Stimulated activated CD4-positive, alpha-beta T cell treated with anti-CD3 and anti-CD28 coated beads, Interleukin-2, amount 100 ng/mL, for 4 hours (primary cell): ENCODE data around the gene BMP2K.

Experiments used
- DNase-seq: peaks from one replicate; pipeline ENCODE4 v3.0.0-alpha.2; 2020; ENCODE audit warnings: low read depth

BMP2K gene

DNA sequence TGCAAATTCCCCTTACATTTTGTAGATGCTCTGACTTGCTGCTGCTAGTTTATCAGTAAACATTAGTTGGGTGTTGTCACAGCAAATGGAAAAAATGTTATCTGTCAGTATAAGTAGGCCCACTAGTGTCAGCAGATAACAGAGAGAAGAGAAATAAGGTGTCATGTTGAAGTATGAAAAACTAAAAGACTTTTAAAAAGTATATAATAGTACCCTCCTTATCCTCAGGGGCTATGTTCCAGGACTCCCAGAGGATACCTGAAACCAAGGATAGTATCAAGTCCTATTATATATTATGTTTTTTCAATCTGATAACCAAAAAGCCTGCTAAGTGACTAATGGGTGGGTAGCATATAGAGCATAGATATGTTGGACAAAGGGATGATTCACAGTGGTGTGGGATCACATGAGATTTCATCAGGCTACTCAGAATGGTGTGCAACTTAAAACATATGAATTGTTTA lies 11.6 kb upstream of the BMP2K start:
- no peak for DNase-seq

DNA sequence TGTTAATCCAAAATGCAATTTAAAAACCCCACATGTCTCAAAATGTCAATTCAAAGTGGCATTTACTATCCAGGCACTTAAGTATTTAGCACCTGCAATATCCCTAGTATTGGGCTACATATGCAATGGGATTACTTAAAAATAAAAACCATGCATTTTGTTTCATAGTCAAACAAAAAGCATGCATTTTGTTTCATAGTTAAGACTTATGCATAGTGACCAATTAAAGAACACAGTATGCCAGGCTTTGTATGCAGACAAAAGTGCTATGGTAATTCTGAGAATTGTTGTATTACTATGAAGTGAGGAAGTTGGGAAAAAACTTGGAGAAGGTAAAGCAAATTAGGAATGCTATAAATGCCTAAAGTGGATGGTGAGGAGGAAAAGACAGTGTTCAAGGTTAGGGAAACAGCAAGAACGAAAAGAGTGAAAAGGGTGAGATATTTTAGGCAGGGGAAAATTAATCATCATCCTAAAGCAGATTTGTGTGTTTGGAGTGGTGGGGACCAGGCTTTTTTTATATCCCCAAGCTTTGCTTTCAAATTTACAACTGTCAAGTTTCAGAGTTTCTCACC lies 10.6 kb upstream of the BMP2K start:
- DNase-seq = no peak

DNA sequence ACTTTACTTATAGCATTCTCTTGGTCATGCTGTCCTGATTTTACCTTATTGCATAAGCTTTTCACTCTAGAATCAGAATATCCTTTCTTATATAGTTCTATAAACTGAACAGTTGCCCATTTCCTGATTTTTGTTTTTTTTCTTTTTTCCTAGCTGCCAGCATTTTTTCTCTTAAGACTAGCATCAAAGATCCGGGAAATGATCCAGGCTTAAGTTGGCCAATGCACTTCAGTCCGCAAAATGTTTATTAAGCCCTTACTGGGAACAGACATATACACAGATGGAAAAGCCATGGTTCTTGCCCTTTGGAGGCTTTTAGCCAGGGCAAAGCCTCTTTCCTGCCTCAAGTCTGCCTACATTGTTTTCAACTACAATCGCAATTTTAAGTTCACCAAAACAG lies 10.1 kb upstream of the BMP2K start:
- DNase-seq = no peak

DNA sequence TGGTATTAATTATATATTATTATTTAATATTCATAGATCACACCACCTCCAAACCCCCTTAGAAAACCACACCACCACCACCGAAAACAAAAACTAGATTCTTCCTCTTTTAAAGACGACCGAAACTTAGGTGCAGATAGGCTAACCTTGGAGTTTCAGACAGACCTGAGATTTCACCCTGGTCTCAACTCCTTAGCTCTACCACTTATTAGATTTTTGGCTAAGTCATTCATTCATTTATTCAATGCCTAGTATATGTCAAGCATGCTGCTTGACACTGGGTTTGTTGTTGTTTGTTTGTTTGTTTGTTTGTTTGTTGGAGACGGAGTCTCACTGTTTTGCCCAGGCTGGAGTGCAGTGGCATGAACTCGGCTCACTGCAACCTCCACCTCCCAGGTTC lies 9.5 kb upstream of the BMP2K start:
- no peak for DNase-seq

DNA sequence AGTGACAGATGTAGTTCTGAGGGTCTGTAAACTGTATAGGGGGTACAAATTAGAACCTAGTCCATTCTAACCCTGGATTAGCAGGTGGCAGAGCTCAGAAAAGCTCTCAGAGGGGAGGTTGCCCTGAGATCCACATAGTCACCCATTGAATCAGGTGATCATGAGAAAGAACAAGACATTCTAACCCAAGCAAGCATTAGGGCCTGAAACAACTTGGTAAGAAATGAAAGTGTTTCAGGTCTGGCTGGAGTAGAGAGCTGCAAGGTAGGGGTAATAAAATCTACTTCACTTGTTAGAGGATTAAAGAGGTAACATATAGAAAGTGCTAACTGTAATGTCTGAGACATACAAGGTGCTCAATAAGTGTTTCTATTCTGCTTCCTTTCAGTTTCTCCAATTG lies 8.8 kb upstream of the BMP2K start:
- no peak for DNase-seq

DNA sequence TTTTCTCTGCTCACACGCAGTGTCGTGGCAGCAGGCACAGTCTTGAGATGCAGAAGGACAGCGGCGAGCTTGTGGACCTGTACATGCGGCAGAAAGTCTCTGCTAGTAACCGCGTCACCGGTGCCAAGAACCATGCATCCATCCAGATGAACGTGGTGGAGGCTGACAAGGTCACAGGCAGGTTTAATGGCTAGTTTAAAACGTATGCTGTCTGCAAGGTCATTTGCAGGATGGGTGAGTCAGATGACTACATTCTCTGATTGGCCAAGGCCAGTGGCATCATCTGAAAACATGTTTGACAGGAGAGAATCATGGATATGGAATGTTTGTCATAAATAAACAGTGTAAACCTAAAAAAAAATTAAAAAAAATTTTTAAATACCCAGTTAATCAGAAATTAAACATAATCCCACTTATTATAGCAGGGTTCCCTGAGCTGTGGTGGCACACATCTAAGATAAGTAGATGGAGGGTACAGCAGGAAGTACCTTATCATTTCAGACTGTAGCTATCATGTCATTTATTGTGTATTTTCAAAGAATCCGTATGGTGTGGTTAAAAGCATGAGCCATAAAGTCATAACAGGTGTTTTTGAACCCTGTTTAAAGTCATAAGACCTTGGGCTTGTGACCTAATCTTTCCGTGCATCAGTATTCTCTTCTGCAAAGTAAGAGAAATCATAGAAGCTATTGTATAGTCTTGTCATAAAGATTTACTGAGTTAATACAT lies 7.5 kb upstream of the BMP2K start:
- DNase-seq = no peak

DNA sequence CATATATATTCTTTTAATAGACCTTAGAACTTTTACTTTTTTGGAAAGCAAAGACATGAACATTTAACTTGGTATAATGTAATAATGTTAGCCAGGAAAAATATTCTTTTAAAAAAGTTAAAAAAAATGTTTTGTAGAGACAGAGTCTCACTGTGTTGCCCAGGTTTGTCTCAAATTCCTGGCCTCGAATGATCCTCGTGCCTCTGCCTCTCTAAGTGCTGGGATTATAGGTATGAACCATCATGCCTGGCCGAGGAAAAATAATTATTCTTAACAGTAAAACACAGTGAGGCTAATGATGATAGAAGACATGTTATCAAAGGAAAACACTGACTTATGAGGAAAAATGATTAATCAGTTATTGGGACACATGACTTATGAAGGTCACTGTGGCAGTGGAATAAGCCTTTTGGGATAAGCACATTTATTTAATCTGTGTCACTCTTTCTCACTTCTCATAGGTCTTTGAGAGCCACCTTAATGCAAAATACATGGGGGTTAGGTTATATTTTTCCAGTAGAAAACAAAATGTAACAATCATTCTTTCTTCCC lies 6.0 kb upstream of the BMP2K start:
- no peak for DNase-seq

DNA sequence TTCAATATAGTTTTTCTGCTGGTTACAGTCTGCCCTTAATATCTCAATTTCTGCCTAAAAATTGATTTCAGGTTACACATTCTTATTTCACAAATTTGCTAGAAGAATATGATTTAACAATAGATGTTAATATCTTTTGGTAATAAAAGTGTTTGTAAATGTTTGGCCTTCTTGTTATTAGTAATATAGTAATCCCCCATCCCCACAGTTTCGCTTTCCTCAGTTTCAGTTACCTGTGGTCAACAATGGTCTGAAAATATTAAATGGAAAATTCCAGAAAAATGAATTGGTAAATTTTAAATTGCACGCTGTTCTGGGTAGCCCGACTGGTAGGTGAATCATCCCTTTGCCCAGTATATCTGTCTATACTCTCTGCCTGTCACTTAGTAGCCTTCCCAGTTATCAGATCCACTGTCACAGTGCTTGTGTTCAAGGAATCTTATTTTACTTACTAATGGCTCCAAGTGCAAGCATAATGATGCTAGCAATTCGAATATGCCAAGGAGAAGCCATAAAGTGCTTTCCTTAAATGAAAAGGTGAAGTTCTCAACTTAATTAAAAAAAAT lies 3.5 kb upstream of the BMP2K start:
- DNase-seq = no peak

DNA sequence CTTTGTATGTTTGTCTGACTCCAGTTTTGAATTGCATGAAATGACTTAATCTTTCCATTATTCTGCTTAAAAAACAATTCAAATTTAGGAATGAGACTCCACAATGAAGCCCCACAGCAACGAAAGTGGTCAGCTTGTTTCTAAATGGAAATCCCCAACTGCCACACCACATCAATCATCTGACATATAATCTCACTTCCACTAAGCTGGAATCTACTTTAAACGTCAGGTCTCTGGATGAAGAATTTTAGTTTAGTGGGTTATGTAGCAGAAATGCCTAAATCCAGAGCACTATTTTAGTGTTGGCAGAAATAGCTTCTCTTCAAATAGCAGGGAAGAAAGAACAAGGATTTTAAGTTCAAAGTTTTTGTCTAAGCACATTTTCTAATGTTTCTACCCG lies 1.7 kb upstream of the BMP2K start:
- DNase-seq = no peak

DNA sequence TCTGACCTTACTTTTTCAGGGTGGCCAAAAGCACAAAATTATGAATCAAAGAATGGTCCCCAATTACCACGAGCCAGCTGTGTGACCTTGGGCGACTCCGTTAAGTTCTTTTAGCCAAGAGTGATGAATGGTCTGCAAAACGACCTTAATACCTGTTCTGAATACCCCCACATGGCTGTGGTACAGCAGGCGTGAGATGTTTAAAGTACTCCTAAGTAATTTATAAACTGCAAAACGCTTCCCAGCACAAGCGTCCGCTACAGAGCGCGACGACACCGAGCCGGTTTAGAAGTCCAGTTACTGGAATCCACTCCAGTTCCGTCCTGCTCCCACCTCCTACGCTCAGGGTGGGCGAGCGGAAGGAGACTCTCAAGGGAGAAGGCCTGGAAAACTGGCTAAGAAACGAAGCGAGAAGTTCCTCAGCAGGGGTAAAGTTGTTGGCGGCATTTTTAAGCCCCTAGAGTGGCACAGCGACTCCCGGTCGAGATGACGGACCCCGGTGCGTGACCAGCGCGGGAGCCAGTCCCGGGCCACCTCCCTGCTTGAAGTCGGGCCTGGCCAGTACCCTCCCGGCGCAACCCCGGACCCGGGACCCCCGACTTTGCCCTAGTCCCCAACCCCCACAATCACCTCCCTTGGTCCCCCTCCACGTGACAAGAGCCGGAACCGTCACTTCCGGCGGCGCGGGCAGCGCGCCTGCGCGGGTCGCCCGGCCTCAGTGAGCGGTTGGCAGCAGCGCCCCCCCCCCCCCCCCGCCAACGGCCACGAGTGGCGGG lies 659 bp upstream of the BMP2K start:
- peak; percentile 85 for DNase-seq

DNA sequence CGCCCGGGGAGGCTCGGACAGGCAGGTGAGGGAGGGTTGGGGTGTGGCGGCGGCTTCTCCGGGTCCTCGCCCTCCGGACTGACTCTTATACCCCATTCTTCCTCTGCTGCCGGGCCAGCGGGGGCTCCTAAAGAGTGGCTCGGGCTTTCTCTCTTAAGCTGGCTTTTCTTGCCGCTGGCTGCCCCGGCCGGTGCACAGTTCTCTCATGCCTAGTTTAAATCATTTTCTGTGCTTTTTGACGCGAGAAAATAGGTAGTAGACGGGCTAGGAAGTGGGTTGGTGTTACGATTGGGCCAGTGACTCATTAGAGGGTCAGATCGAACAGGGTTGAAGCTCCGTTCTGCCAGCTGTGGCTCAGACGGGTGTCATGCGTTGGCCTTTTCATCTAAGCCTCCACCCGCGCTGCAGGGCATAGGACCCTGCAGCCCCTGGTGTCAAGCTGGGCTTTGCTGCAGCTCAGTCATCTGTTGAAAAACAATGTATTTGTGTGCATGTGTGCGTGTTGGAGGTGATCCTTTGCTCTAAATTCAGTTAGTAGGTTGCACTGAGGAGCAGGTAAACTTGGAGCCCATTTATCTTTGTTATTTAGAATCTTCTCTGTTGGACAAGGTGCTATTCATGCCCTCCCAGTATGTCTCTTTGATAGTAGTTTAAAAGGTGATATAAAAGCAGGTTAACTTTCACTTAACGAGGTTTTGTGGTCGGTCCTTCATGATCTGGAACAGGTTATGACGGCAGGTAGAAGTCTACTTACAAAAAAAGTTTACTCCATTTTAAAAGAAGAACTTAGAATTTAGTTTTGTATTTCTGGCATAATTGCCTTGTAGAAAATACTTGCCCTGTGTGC lies 802 bp downstream of the BMP2K start:
- peak; percentile 29 for DNase-seq

DNA sequence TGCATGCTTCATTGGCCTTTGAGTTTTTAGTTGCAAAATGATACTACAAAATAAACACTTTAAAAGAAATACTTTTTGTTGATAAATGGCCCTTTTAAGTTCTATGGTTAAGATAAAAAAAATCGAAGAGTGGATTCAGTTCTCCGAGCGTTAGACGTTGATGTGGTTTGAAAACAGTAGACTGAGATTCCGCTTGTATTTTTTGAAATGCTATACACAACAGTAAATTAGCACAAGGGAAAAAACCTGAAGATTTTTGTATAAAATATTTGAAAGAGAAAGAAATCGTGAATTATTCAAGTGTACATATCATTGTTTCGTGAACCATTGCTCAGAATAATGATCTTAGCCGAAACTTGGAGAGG lies 1.4 kb downstream of the BMP2K start:
- DNase-seq = no peak

DNA sequence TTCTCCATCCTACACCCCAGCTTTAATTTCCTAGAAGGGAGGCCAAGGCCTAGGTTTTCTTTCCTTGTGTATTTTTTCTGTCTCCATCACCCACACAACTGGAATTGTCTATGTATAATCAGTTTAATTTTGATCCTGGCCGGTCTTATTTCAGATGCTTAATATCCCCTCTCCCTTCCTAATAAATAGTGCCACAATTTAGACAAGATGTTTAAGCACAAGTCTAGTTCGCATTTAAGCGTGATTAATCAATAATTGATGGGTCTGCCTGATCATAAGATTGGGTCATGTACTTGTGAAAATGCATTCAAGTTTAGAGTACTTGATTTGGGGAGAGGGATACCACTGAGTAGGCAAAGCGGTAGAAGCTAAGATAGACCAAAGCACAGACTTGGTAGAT lies 2.4 kb downstream of the BMP2K start:
- no peak for DNase-seq

DNA sequence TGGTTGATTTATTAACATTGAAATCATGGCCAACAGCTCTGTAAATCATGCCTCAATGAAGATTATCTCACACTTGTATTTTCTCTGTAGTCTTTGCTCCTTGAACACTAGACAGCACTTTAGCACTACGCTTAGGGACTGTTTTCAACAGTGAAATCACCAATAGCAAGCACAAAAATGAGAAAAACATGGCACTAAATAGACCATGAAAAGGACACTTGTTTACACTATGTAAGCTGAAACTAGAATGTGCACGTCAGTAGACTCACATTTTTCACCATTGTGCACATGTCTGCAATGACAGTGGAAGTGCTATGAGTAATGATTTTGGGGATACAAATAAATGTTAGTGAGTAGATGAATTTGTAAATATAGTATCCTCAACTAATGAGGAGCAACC lies 3.1 kb downstream of the BMP2K start:
- no peak for DNase-seq

DNA sequence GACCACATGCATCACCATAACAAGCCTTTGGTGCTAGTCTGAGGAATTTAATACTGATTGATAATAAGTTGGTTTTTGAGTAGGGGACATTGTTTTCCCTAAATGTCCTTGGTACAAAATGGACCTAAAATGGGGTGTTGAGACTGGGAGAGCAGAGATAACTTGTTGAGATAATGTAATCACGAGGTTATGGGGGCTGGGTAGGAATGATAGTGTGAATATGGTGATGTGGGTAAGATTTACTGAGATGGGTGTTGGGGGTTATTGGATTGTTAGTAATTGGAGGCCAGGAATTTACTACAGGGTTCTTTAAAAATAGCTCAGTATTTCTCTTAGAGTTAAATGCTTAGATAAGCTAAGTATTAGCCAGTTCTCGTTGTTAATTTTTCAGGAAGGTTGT lies 3.9 kb downstream of the BMP2K start:
- no peak for DNase-seq

DNA sequence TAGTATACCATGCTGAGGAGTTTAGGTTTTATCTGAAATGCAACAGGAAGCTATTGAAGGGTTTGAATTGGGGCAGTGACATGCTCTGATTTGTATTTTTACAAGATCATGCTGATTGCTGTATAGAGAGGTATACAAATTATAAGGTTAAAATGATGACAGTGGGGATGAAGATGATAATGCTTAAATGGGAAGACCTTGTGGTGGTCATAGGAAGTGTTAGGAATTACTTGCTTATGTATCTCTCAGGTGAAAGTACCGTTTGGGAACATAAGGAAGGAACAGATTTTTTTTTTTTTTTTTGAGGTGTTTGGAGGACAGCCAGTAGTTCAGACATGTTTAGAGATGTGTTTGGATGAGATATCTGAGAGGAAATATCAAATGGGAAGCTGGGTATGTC lies 5.0 kb downstream of the BMP2K start:
- DNase-seq = no peak

DNA sequence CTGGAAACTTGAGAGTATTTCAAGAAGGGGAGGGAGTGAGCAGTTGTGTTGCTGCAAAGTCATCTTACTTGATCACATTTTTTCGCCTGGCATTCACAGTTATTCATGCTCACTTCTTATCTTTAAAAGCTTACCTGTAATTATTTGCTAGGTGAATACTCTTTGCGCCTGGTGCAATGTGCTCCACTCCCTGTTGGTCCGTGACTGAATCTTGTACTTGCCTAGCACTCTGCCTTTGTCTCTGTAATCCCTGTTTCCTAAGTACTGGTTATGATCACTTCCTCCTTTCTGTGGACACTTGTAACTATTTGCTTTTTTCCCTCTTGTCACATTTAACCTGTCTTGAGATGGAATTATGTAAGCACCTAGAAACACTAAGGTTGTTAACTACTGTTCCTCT lies 5.8 kb downstream of the BMP2K start:
- DNase-seq = no peak

DNA sequence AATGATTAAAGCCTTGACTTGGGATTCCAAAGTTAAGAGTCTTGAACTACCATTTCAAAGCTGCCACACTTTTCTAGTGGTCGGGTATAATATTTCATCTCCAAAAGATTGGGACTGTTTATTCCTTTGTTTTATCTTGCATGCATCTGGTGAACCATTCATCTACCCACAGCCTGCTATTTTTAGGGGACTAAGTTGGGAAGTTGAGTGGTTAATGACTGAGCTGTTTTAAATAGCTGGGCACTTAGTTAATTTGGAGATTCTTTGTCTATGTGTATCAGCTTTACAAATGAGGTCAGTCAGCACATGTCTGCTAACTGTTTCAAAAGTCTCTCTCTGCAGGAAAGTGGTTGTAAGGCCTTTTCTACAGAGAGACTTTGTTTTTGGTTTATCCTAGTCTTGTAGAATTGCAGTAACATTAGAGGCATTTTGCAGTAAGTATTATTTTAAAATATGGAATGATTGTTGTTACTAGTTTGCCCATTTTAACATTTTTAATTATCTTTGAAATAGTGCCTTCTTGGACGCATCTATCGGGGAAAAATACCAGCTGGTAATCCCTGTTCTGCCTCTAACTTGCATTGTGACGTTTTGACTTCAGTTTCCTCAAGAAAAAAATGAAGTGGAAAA lies 8.2 kb downstream of the BMP2K start:
- DNase-seq = no peak

DNA sequence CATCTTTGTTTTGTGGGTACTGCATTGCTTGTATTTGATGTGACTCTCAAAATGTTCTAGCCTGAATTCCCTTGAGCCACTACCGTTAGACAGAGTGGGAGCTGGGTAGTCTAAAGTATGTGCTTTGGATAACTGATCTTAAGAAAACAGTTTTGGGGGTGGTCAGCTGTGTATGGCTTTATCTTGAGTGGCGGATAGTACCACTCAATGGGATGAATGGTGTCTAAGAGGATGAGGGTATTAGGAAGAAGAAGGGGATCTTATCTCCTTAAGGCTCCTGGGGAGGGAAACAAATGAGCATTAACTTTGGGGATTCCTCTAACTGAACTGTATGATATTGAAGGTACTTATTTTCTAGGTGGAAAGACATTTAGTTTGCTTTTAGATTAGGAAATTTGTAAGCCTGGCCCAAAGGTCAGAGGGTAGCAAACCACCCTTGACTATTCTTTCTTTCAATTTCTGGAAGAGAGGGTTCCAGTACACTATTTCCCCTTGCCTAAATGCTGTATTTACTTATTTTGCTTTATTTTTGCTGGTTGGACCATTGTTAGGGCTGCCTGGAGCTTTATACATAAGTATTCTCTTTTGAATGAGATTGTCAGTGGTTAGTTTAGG lies 11.3 kb downstream of the BMP2K start:
- no peak for DNase-seq

DNA sequence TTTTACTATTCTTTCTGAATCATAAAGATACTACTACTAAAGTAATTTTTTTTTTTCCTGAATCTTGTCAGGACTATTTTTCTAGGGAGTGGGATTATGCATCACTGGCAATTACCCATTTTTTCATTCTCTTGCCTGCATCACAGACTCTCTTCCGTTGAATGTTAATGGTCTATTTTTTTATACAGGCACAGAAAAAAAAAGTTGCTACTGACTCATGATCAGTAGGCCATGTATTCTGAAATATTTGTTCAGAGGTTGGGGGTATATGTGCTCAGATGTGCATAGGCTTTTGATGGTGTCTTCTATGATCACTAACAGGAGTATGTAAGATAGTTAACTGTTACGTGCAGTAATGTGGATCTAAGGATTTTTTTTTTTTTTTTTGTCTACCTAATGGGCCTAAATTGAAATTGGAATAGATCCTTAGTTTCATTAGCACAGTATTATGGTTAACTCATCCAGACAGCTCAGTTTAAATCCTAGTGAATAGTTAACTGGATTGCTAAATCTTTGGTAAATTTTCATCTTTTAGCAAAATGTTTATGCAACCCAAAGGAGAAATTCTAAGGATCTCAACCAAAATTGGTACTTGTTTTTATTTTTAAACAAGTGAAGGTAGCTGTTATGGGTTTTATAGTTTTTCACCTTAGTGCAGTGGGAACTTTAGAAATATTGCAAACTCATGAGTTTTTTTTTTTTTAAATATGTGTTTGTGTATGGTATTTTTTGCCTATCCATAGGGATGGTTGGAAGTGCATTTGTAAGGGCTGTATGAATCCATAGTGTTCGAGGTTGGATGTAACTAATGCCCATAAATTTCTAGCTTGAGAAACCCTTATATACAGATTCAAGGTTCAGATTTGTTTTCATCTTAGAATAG lies 12.1 kb downstream of the BMP2K start:
- no peak for DNase-seq
